Measurements from ENCODE around the gene LOXL3.
"Not testable (repeated sequence)": the region's sequence is repeated elsewhere in the genome, so short reads cannot be mapped to it uniquely, and the experiment has no call there.

The LOXL3 gene

DNA sequence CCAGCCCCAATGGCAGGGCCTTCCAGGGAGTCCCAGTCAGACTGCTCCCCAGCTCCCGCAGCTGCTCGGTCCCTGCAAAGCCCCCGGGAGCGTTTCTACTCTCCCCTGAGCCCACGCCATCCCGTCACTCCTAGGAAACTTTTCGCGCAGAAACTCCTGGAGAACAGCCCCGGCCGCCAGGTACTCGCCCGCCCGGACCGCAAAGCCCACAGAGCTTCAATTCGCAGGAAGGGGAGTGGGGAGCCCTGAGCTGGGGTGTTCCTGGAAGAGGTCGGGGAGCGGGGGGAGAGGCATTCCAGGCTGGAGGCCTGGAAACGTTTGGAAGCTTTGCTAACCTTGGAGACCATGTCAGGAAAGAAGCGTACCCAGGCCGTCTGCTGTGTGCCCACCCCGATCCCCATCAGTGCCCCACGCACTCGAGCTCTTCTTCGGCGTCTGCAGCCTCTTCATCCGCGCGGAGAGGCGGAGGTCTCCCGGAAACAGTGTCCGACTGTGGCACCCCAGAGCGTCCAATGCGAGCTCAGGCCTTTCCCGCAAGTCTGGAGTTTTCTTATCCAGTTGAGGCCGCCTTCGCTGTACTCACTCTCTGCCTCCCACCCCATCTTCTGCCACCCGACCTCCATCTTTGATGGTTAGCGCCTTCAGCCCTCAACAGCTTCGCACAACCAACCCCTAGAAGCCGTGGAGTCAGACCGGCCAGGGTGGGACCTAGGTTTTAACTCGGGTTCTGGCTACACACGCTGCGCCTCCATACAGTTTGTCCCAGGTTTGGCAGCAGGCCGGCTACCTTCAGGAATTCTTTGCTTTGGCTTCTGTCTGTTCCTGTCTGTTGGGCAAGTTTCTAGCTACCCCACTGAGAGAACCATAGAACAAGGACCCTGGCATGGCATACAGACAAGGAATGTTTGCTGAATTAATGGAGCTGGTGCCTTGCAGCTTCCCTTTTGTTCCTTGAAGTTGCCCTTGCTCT is 50.0 kb downstream of the LOXL3 start:
- DNase-seq, result no peak

DNA sequence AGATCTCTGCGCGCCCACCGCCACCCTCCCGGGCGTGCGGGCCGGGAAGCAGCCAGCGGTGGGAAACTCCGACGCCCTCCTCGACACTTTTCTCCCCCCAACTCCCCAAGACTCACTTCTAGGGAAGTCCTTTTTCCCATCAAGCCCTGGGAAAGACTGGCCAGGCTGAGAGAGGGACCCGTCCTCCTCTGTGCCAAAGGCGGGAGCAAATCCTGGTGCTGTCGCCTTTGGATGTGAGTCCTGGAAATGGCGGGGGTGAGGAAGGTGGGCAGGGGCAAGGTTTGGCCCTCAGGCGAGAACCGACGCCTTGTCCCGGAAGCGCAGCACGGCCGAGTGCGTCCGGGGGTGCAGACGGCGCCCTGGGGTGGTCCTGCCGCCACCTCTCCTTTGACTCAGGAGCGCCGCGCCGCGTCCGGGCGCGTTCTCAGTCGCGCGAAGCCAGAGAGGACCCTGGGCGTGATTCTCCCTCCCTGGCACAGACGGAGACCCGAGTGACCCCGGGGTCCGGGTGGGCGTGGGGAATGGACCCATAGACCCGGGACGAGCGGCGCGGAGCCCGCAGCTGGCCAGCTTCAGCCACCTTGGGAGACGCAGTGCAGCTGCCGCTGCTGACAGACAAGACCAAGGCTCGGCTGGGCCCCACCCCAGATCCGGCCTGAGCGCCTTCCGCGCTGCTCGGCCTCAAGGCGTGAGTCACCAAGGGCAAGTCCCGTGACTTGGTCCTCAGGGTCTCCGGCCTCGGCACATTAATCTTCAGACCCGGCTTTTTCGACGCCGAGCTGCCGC is 50.8 kb downstream of the LOXL3 start:
- peak; percentile 83 for DNase-seq

DNA sequence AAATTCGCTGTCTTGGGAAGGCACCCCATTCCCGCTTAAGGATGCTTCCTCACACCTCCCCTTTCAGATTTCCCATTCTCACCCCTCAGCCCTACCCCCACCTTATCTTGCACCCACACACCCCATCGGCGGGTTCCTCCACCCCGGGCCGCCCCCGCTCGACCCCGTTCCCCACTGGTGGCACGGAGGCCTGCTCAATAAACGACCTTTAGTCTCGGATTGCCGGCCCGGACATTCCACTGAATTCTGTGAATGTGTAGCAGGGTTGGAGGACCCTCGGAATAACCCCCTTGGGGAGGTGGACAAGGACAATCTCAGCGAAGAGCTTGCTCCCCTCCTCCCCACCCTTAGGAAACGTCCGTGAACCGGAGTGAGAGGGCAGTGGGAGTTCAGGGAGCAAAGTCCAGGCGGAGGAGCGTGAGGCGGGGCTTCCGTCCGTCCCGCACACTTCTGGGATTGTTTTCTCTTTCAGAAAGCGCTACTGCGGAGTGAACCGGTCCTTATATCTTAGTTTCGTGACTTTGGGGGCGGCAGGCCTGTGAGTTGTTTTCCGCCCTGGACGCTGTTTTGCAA is 51.5 kb downstream of the LOXL3 start:
- no peak for DNase-seq

DNA sequence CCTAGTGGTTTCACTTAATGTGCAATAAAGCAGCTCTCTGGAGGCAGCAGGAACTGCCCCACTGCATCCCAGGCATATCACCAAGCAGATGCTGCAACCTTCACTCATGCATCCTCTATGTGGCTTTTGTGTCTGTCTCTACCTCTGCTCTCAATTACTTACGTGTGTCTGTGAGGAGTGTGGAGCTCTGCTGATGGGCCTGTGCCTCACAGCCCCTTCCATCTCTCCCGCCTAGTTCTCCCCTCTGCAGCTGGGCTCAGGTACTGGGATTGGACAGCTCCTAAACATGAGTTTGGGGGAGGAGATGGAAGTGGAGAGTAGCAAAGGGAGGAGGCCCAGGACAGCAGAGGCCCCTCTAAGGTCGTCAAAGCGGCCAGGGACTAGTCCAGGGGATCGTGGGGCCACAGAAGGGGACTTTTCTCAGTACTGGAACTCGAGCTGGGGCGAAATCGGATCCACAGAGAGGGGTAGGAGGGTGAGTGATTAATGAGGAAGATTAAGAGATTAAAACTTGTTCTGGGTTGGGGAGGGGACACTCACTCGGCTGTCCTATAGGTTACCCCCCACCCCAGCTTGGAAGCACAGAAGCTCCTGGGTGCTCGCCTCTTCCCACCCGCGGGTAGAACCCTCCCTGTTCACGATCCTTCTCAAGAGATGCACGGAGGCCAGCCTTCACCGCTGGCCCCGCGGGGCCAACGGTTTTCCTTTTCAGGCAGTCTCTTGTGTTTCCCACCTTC is 52.2 kb downstream of the LOXL3 start:
- DNase-seq, result no peak

DNA sequence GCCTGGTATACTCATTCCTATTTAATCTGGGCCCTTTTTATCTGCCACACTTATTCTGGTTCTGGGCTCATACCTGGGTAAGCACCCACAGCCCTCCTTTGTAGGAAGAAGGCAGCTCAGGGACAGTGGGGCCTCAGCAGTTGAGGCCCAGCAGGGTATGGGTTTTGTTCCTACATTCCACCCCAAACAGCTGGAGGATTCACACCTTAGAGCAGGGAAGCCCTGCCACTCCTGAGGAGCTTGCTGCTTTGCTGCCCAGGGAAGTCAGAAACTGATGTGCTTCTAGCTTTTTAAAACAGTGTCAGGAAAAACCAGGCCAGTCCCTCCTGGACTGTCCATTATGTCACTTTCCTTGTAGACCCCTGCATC is 53.2 kb downstream of the LOXL3 start:
- DNase-seq, result no peak

DNA sequence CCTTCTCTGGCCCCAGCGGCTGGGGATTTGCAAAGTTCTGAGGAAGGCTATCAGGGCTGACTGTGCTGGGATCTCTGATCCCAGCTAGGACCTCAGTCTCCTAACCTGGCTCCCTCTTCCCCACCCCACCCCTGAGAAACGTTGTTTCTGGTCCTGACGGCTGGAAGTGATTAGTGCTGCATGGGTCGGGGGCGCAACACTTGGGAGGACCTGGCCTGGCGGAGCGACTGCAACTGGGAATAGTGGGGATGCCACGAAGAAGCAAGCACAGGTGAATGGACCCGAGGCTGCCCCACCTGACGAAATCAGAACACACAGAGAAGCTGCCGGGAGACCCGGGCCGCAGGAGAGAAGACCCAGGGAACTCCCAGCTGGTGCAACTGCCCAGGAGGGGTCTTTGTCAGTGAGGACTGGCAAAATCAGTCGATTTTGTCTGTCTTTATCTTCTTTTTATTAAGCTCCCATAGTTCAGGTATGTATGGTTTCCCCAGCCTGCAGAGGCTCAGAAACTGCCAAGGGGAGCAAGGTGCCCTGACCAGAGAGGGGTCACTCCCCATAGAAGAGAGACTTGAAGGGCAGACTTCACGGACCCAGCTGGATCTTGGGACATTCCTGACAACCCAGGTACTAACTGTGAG is 53.7 kb downstream of the LOXL3 start:
- no peak for DNase-seq

DNA sequence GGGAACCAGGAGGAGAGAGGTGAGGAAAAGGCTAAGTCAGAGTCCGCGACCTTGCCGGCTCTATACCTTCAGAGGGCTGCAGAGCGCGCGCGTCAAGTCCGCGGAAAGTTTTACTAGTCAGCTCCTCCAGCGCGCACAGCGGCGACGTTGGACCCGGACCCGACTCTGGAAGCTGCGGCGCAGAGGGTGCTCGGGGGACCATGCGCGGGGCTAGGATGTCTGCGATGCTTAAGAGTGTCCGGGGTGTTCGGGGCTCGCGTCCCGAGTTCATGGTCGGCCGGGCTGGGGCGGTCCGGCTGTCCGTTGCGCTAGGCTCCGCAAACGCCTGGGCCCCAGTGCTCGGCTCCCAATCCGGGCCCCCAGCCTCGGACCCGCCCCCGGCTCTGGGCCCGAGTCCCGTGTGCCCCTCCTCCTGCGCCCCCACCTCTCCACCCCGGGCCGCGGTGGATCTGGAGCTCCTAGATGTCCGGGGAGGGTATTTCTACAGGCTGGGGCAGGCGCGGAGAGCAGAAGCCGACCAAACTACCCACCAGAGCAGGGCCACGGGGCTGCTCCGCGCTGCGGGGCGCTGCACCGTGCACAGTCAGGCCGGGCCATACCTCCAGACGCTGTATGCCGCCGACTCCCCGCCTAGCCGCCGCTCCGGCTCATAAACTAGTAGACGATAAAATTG is 54.3 kb downstream of the LOXL3 start, which contains the start of gene LBX2:
LBX2 (minus strand) TSS at position 337 of the 673 bp plus-strand sequence; CDS start at position 271, 66 bp downstream.
- DNase-seq, result peak; percentile 46

DNA sequence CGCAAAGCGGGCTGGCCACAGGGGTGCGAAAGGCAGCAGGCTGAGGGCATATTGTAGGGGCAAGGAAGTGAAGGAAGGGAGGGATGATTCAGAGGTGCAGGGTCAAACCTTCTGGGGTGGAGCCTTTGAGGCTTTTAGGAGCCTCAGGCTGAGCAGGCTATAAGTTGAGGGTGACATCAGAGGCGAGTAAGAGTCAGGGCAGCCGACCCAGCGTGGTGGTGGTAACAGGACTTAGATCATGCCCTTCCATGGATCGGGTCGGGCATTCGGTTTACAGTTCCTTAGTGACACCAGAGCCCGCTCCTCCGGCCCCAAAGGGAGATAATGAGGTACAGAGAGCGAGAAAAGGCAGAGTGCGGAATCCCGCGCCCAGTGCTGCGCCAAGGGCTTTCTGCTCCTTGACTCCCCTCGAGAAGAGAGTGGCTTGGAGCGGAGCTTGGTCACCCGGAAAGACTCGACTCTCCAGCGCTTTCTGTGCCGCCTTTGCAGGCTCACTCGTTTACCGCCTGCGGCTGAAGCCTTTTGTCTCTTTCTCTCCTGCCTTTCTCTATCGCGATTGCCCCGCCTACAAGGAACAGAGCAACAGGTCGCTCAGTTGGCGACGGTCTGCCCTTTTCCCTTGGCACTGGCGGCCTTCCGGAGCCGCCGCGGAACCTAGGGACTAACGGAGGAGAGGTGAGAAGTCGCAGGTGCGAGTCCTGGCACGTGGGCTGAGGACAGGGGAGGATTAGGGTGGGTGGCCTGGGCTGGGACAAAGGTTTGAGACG is 55.1 kb downstream of the LOXL3 start:
- peak; percentile 70 for DNase-seq

DNA sequence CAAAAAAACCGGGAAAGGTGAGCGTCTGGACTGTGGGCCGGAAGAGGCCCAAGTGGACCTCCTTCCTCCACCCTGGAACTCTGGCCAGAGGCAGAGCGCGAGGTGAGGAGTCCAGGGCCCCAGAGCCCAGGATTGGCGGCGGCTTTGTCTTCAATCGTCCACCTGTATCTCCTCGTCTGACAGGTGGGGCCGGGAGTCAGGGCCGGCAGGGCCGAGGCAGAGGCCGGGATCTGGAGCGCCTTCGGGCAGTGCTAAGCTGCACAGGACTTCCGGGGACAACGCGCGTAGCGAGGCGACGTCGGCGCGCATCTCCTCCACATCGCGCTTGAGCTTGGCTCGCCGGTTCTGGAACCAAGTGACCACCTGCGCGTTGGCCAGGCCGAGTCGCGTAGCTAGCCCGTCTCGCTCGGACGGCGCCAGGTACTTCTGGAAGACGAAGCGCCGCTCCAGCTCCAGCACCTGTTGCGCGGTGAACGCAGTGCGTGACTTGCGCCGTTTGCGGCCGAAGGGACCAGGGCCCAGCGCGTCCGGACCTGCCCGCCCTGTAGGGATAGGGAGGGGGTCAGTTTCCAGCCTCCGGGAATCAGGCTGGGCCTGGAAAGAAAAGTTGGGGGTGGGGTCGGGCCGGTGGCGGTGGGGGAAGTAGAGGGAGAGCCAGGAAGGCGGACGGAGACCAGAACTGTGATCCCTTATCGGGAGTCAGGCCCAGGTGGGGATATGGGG is 55.8 kb downstream of the LOXL3 start:
- DNase-seq, result peak; percentile 31

DNA sequence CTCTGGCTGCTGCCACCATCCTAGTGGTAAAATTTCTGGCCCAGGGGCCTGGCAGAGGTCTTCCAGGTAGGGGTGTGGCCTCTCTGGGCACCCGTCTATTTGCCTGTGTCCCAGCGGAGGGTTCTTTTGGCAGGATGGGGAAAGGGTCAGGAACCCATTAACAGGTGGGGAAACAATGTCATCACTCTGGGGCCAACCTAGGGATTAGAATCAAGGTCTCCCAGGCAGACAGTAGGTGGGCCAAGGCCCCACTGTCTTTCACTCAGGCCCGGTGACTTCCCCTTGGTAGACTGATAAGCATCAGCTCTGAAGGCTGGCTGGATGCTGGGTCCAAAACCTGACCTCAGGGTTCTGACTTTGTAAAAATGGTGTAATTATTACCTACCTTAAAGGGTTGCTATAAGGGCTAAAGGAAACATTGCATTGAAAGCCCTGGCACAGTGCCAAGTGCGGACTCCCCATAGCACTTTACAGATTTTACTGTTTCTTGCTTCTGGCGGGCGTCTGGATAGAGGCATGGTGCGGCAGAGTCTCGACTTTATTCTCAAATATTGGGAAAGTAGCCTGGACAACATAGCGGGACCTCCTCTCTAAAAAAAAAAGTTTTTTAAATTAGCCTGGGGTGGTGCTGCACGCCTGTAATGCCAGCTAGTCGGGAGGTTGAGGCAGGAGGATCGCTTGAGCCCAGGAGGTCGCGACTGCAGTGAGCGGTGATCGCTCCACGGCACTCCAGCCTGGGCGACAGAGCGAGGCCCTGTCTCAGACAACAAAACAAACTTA is 56.6 kb downstream of the LOXL3 start:
- DNase-seq, result no peak

DNA sequence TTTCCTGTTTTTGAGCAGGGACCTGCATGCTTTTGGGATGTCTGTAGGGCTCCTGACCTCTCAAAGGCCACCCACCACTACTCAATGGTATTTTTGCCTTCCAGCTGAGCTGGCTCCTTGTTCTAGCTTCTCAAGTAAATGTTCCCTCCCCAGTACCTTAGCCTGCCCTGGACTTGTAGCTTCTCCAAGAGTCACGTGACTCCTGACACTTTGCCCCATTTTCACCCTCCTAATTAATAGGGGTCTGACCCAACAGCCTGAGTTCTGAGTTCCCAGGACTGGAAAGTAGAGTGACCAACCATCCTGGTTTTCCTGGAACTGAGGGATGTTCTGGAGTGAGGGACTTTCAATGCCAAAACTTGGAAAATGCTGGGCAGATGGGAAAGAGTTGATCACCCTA is 58.3 kb downstream of the LOXL3 start:
- no peak for DNase-seq

DNA sequence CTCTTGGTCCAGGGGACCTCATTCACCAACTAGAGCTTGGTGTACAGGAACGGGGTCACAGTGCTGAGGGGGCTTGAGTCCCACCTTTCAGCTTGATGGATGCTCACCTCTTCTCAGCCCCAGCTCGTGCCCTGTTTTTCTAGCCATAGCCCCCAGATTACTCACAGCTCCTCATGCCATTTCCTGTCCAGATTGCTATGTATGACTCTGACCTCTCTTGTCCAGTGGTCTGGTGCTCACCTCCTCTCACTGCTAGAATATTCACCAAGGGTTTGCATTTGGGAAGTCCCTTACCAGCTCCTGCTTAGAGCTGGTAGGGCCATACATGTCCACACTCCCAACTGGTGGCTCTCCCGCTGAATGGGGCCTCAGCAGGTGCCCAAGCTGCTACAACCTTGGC is 60.2 kb downstream of the LOXL3 start:
- DNase-seq, result no peak

DNA sequence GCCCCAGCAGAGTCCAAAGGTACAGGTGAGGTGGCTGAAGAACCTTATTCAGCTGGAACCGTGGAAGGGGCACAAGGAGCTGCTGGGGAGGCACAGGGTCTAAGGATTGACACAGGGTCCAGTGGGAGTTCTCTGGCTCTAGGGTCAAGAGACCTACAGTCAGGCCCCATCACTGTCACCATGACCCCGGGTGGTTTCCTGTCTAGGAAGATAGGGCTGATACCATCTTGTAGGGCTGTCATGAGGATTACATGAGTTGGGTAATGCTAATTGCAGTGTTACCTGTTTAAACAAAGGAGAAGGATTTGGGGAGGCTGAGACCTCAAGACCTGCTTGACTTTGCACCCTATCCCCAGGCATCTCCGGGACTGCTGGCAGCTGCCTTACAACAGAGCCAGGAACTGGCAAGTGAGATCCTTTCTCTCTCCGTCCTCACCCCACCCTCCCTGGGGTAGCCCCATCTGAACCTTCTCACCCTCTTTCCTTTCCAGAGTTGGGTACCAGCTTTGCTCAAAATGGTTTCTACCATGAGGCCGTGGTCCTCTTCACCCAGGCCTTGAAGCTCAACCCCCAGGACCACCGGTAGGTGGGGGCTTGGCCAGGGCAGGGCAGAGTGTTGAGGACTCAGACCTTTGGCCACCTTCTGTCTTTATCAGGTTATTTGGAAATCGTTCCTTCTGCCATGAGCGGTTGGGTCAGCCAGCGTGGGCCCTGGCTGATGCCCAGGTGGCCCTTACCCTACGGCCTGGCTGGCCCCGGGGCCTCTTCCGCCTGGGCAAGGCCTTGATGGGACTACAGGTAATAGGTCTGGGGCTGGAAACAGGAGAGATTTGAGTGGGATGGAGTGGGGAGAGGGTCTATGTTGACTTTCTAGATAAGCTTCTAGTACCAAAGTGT is 61.8 kb downstream of the LOXL3 start:
- DNase-seq, result no peak

DNA sequence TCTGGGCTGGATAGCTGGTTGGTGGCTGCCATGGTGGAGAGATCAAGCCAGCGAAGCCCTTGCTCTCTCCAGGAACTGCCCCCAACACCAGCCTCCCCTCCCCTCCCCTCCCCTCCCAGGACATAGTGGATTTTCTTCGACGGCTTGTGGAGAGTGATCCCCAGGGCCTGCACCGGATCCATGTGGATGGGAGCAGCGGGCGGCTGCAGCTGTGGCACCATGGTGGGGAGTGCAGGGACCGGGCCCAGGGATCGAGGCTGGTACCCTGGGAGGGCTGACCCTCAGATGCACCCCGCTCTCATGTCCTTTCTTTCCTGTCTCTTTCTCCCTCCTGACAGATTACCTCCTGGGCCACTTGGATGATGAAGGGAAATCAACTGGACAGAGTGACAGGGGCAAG is 63.8 kb downstream of the LOXL3 start:
- DNase-seq, result no peak

DNA sequence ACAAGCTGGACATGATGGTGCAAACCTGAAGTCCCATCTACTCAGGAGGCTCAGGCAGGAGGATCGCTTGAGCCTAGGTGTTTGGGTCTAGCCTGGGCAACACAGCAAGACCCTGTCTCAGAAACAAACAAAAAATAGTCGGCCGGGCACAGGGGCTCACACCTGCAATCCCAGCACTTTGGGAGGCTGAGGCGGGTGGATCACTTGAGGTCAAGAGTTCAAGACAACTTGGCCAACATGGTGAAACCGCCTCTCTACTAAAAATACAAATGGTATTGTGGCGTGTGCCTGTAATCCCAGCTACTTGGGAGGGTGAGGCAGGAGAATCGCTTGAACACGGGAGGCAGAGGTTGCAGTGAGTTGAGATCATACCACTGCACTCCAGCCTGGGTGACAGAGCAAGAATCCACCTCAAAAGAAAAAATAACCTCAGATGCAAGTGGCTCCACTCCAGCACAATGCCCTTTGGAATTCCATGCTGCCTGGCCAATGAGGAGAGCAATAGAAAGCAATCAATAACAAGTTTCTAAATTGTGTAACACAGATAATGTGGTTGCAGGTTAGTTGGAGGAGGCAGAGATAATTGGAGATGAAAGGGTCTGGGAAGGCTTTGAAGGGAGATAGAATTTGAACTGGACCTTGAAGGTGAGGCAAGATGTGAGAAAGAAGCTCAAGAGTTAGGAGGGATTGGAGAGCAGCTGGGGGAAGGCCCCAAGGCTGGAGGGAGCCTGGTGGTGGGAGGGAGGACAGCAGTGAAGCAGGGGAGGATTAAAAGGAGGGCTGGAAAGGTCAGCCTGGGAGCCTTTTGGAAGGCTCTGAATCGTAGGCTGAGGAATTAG is 64.9 kb downstream of the LOXL3 start:
- DNase-seq, result no peak

DNA sequence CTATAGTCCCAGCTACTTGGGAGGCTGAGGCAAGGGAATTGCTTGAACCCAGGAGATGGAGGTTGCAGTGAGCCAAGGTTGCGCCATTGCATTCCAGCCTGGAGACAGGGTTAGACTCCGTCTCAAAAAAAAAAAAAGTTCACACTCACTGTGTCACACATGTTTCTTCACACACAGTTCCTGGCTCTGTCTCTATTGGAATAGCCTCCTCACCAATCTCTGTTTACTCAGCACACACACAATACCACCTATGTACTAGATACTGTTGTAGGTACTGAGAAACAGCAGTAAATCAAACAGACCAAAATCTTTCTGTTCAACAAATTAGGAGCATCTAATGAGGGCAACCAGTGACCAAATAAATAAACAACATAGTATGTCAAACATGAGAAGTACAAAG is 67.6 kb downstream of the LOXL3 start:
- DNase-seq, result no peak

DNA sequence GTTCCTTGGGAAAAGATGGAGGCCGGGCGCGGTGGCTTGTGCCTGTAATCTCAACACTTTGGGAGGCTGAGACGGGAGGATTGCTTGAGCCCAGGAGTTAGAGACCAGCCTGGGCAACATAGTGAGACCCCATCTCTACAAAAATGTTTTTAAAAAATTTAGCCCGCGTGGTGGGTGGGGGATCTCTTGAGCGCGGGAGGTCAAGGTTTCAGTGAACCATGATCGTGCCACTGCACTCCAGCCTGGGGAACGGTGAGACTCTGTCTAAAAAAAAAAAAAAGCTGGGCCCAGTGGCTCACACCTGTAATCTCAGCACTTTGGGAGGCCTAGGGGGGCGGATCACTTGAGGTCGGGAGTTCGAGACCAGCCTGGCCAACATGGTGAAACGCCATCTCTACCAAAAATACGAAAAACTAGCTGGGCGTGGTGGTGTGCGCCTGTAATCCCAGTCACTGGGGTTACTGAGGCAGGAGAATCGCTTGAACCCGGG is 70.0 kb downstream of the LOXL3 start:
- DNase-seq, result not testable (repeated sequence)

Data from activated CD4-positive, alpha-beta T cell treated with anti-CD3 and anti-CD28 coated beads, Interleukin-10, Interleukin-2, amounts not matched to agents 100 ng/mL and 50 ng/mL, durations not matched to agents 16 hours and 8 hours (primary cell).